Measurements from ENCODE around the gene LRRC52. TPM values are rescaled to one million over a fixed set of nuclear protein-coding genes. Genes with fewer than 3 reads are reported as not detected.

Gene LRRC52
- total and polyA plus RNA-seq, 2 of the 13 experiments (the other 11 are each of a cell fraction or from before 2014, with no cell fraction given) = not detected

- TF ChIP-seq MEIS2 (CRISPR knock-in tag; IDR thresholded peaks at IDR 0.05) (peak; percentile 58; the same call in 1 of the 2 replicates), UBTF (CRISPR knock-in tag; IDR thresholded peaks at IDR 0.05) (no peak), ZNF24 (IDR thresholded peaks at IDR 0.05) (no peak), ZNF777 (CRISPR knock-in tag; IDR thresholded peaks at IDR 0.05) (no peak), ZNF430 (CRISPR knock-in tag; IDR thresholded peaks at IDR 0.05) (0 out of 2 replicates have a peak, but pooled peaks have one; percentile 36), RXRA (CRISPR knock-in tag; IDR thresholded peaks at IDR 0.05) (no peak), REXO4 (CRISPR knock-in tag; IDR thresholded peaks at IDR 0.05; ENCODE audit: borderline replicate concordance) (no peak), ZNF280B (CRISPR knock-in tag; IDR thresholded peaks at IDR 0.05; ENCODE audit: borderline replicate concordance) (no peak), JARID2 (CRISPR knock-in tag; IDR thresholded peaks at IDR 0.05; ENCODE audit: insufficient replicate concordance) (no peak), BRD4 (CRISPR knock-in tag; IDR thresholded peaks at IDR 0.05) (no peak), ZNF772 (CRISPR knock-in tag; IDR thresholded peaks at IDR 0.05) (no peak), ZNF282 (IDR thresholded peaks at IDR 0.05; ENCODE audit: partially characterized antibody) (no peak), FOXA1 (IDR thresholded peaks at IDR 0.05) (no peak), FOXA1 (CRISPR knock-in tag; IDR thresholded peaks at IDR 0.05) (no peak), ZSCAN22 (CRISPR knock-in tag; IDR thresholded peaks at IDR 0.05) (no peak), ZNF747 (CRISPR knock-in tag; IDR thresholded peaks at IDR 0.05; ENCODE audit: borderline replicate concordance) (no peak), SOX5 (CRISPR knock-in tag; IDR thresholded peaks at IDR 0.05; ENCODE audit: borderline replicate concordance) (0 out of 2 replicates have a peak, but pooled peaks have one; percentile 8), ZNF788 (CRISPR knock-in tag; IDR thresholded peaks at IDR 0.05; ENCODE audit: borderline replicate concordance) (peak; percentile 52; the same call in 1 of the 2 replicates), ZNF839 (CRISPR knock-in tag; IDR thresholded peaks at IDR 0.05; ENCODE audit: borderline replicate concordance) (no peak), ZNF550 (CRISPR knock-in tag; IDR thresholded peaks at IDR 0.05; ENCODE audit: borderline replicate concordance) (no peak), KMT2A (CRISPR knock-in tag; IDR thresholded peaks at IDR 0.05) (no peak), MIXL1 (CRISPR knock-in tag; IDR thresholded peaks at IDR 0.05) (no peak), ZNF441 (CRISPR knock-in tag; IDR thresholded peaks at IDR 0.05; ENCODE audit: borderline replicate concordance) (no peak; the same call in 1 of the 2 replicates), DDIT3 (CRISPR knock-in tag; IDR thresholded peaks at IDR 0.05) (no peak), AHR (CRISPR knock-in tag; IDR thresholded peaks at IDR 0.05) (no peak), TEAD3 (CRISPR knock-in tag; optimal IDR thresholded peaks at IDR 0.05; ENCODE audit: borderline replicate concordance) (peak; percentile 41), RARG (CRISPR knock-in tag; IDR thresholded peaks at IDR 0.05; ENCODE audit: low read depth) (no peak), RFXAP (CRISPR knock-in tag; IDR thresholded peaks at IDR 0.05; ENCODE audit: borderline replicate concordance) (peak; percentile 76; the same call in 1 of the 2 replicates), MIER3 (CRISPR knock-in tag; IDR thresholded peaks at IDR 0.05; ENCODE audit: borderline replicate concordance) (no peak), PHF5A (CRISPR knock-in tag; IDR thresholded peaks at IDR 0.05; ENCODE audit: low read depth, unreplicated experiment) (no peak)
Observed at GRCh38 chr1:165597883-165598675, 54.3 kb downstream of the LRRC52 start (continued).

Data from HepG2 (cell line).